GM12872 (cell line): ENCODE measurements around the gene SDSL.

Experiments
- CTCF ChIP-seq: IDR thresholded peaks from 3 replicates; pipeline ENCODE4 v1.5.1; 2011; ENCODE audit warnings: low read depth, mild to moderate bottlenecking, low read length, moderate library complexity; ENCODE audit not compliant: insufficient read depth

The SDSL gene

GRCh38 chr12:113416091-113416754, 6.0 kb upstream of the SDSL start:
- TF ChIP-seq CTCF: no peak

- no peak for TF ChIP-seq CTCF
Observed at GRCh38 chr12:113418213-113418879, 3.8 kb upstream of the SDSL start.

GRCh38 chr12:113420996-113421595, 1.1 kb upstream of the SDSL start:
- no peak for TF ChIP-seq CTCF

GRCh38 chr12:113422886-113423669, 898 bp downstream of the SDSL start:
- no peak for TF ChIP-seq CTCF

- TF ChIP-seq CTCF: no peak
Observed at GRCh38 chr12:113424456-113424855, 2.3 kb downstream of the SDSL start.

GRCh38 chr12:113424915-113425823, 3.0 kb downstream of the SDSL start:
- peak; percentile 88 for TF ChIP-seq CTCF
